GM19438 (cell line): ENCODE measurements around the gene CD151.

ENCODE experiments used
- ATAC-seq: cut with Tn5 transposase; IDR thresholded peaks from one replicate; pipeline ENCODE4 v1.9.1; 2021; ENCODE audit warnings: low read depth; ENCODE audit not compliant: unreplicated experiment

CD151 gene

GRCh38 chr11:827897-828192, 4.9 kb upstream of the CD151 start, which contains the start of gene CRACR2B:
Gene CRACR2B (plus strand): TSS chr11:827919. CDS start chr11:828608, 689 bp downstream.
- ATAC-seq: no peak

GRCh38 chr11:828506-829175, 4.1 kb upstream of the CD151 start:
- no peak for ATAC-seq

DNA sequence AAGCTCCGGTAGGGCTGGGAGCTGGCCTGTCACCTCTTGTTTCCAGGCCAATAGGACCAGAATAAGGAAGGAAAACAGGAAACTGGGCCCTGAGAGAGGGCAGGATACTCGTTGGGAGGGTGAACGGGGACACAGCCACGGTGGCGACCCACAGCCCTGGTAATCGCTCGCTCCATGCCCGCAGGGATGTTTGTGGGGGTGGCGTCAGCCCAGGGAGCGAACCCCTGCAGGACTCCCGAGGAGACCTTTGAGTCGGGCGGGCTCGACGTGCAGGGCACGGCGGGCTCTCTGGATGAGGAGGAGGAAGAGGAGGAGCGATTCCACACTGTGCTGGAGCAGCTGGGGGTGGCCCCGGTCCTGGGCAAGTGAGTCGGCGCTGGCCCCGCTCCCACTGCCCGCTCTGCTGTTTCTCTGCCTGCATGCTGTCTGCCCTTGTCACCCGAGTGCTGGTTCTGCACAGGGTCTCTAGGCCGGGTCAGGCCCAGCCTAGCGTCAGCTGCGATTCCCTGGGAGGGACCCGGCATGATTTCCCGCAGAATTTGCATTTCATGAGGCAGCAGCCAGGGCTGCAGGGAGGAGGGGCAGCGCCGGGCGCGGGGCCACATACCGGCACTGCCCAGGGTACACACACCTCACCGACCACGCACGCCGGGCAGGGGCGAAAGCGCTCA, 3.4 kb upstream of the CD151 start:
- no peak for ATAC-seq

DNA sequence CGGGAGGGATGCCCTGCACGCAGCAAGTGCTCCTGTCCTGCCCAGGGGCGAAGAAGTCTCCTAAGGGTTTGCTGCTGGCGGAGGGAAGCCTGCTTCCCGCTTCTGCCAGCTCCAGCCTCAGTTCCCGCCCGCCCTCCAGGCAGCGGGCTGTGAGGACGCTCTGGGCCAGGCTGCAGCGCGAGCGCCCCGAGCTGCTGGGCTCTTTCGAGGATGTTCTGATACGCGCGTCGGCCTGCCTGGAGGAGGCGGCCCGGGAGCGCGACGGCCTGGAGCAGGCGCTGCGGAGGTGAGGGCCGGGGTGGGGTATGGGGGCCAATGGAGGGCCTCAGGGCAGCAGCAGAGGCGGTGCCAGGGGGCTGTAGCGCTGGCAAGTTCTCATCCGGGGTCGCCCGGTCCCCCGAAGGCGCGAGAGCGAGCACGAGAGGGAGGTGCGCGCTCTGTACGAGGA, 2.9 kb upstream of the CD151 start:
- ATAC-seq: no peak

DNA sequence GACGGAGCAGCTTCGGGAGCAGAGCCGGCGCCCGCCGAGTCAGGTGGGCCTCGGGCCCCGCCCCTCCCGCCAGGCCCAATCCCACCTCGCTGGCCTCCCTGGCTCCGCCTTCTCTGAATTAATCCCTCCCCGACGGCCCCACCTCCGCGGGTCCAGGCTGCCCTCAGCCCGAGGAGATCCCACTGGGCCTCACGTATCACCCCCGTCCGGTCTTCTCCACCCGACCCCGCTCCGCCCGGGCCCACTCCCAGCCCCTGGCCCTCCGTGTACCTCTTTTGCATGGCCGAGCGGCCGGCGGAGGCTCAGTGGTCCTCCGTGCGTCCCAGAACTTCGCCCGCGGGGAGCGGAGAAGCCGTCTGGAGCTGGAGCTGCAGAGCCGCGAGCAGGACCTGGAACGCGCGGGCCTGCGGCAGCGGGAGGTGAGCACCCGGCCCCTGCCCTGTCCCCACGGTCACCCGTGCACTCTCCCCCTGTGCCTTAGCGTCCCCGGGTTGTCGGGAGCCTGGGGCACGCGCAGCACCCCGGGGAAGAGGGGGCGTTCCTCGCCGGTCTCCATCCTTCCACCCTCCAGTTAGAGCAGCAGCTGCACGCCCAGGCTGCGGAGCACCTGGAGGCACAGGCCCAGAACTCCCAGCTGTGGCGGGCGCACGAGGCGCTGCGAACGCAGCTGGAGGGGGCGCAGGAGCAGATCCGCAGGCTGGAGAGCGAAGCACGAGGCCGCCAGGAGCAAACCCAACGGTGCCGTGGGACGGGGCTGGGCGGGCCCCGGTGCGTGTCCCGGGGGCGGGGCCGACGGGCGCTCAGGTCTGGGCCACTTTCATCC, 2.2 kb upstream of the CD151 start:
- peak; percentile 32 for ATAC-seq

DNA sequence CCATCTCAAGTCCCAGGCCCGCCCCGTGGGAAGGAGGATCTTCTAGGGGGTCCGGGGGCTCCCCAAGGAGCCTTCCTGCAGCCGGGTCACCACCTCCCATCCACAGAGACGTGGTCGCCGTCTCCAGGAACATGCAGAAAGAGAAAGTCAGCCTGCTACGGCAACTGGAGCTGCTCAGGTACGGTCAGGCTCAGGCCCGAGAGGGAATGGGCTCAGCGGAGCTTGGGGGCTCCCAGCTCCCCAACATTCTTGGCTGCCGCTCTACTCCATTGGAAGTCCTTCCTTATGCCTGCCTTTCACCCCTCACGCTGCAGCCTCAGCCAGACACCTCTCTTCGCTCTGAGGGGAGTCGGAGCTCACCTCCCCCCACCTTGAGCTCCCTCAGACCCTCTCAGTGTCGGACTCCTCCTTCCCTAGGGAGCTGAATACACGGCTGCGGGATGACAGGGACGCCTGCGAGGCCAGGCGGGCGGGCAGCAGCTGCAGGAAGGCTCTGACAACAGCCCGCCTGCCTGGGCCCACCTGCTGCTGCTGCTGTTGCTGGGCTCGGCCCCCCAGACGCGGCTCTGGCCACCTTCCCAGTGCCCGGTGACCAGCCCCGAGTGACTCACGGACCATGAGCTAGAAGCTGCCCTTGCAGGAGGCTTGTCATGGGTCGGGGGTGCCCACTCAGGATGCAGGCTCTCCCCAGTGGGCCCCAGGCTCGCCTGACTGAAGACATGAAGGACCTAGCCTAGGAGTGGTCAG, 1.5 kb upstream of the CD151 start:
- ATAC-seq: no peak

- no peak for ATAC-seq
Observed at GRCh38 chr11:831961-832528, 707 bp upstream of the CD151 start.

DNA sequence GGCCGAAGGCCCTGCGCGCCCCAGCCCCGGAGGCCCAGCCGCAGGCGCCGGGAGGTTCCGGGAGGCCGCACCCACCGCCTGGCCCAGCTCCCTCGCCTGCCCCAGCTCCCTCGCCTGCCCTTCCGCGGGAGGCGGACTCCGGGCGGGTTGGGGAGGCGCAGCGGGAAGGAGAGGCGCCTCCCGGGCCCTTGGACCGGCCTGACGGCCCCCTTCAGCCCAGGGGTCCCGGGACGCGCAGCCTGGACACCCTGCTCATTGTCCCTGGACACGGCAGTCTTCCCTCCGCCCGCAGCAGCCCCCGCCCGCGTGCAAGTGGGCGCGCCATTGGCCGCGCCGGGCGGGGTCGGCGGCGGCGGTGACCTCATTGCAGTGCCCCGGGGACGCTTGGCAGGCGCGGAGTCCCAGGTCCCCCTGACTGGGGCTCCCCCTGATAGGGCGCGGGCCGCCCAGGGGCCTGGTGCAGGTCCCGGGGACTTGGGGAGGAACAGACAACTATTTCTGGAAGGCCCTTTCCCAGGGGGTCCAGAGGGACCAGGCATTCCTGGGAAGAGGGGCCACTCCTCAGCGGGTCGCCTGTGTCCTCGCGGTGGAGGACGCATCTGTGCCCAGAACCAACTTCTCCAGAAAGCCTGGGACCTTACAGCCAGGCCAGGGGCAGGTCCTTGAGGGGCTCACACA, 501 bp downstream of the CD151 start:
- peak; percentile 17 for ATAC-seq

GRCh38 chr11:833849-834311, 1.1 kb downstream of the CD151 start:
- ATAC-seq: no peak

- no peak for ATAC-seq
Observed at GRCh38 chr11:834371-835316, 1.9 kb downstream of the CD151 start.

GRCh38 chr11:836274-836673, 3.5 kb downstream of the CD151 start:
- no peak for ATAC-seq

DNA sequence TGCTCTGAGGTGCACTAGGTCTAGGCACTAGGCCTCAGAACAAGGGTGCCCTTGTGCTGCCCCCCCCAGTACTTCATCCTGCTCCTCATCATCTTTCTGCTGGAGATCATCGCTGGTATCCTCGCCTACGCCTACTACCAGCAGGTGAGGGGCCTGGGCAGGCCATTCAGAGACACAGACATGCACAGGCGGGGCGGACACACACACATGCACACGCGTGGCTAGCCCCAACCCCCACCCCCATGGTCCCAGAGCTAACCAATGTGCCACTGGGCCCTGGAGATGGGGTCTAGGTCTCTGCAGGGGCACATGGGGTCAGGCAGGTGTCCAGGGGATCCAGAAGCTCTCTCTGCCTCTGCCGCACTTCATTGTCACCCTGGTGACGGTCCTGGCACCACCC, 3.9 kb downstream of the CD151 start:
- ATAC-seq: no peak

DNA sequence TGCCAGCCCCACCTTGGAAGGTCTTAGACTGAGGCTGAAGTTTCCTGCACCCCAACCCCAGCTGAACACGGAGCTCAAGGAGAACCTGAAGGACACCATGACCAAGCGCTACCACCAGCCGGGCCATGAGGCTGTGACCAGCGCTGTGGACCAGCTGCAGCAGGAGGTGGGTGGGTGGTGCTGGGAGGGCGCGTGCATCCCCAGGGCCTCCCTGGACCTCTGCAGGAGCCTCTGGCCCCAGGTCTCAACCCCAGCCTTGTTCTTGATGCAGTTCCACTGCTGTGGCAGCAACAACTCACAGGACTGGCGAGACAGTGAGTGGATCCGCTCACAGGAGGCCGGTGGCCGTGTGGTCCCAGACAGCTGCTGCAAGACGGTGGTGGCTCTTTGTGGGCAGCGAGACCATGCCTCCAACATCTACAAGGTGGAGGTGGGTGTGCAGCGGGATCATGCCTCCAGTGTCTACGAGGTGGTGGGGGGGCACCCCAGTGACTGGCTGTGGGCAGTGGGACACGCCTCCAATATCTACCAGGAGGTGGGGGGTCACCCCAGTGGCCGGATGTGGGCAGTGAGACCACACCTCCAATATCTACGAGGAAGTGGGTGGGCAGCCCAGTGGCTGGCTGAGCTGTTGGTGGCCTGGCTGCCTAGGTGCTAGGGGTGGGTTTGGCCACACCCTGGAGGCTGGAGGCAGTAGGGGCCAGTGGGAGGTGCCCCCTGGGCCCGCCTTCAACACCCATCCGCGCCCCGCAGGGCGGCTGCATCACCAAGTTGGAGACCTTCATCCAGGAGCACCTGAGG, 4.6 kb downstream of the CD151 start:
- no peak for ATAC-seq

DNA sequence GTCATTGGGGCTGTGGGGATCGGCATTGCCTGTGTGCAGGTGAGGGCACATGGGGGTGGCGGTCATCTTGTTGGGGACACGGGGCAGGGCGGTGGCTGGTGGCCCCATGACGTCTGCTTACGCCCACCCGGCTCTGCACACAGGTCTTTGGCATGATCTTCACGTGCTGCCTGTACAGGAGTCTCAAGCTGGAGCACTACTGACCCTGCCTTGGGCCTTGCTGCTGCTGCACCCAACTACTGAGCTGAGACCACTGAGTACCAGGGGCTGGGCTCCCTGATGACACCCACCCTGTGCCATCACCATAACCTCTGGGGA, 5.2 kb downstream of the CD151 start:
- no peak for ATAC-seq

- ATAC-seq: no peak
Observed at GRCh38 chr11:838441-839279, 5.9 kb downstream of the CD151 start.

DNA sequence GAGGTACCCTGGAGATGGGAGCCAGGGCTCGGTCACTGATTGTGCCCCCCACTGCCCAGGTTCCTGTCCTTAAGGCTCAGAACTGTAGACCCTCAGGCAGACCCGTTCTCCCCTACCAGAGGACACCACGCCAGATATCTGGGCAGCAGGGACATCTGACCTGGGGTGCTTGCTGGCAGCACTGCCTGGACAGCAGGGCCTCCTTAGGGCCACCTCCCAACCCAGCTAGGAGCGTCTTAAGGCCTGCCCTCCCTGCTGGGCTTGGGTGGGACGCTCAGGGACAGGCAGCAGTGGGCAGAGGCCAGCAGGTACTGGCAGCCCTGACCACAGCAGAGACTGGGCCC, 6.5 kb downstream of the CD151 start:
- no peak for ATAC-seq

- ATAC-seq: no peak
Observed at GRCh38 chr11:839875-840617, 7.3 kb downstream of the CD151 start.
